ENCODE measurements around the gene IQSEC3. TPM values are rescaled to one million over a fixed set of nuclear protein-coding genes. Genes with fewer than 3 reads are reported as not detected.
"Not testable (repeated sequence)": the region's sequence is repeated elsewhere in the genome, so short reads cannot be mapped to it uniquely, and the experiment has no call there.

The IQSEC3 gene
- total RNA-seq, 1 experiment from 2014 or later = not detected

DNA sequence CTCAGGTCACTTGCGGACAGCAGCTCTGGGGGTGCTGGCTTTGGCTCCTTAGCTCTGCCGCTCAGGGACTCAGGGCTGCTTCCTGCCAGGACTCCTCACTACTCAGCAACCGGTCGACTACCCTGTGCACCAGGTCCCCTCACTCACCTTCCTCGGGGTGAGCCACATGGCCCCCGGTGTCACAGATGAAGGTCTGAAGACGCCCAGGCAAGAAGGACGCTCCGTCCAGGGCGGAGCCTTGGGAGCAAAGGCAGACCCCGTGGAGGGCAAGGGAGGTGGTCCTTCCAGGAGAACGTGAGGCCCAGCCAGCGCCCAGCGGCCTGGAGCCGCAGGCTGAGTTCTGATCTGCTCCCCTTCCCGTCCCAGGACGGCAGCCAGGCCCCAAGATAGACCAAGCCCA is 115.4 kb downstream of the IQSEC3 start:
- Histone ChIP-seq H3K4me1 (no peaks in the 10 kb centered on the region), H3K9me3 (replicated peaks) (no peaks in the 10 kb centered on the region), H3K4me3 (no peak overlapping the region), H3K36me3 (no peaks in the 10 kb centered on the region), H3K27ac (no peak overlapping the region), H3K27me3 (peaks cover 10% of the 10 kb centered on the region)
- DNase-seq = no peak

DNA sequence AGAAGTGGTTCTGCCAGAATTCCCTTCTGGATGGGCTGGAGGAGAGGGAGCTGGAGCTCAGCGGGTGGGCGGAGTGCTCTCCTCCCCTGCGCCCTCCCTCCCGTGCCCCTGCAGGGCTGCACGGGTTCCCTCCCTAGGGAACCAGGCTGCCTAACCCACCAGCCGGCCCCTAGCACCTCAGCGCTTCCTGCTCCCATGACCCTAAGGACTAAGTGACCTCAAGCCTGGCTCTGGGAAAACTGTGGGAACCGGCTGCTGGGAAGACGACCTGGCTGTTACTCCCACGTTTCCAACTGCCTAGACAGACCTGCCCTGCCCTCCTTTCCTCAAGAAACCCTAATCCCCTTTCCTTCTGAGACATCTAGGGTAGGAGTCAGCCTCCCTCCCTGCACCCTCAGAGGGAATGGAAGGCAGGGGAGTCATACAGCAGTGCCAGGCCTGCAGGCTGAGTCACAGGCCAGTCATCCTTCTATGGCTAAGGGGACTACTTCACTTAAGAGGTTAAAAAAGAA is 115.9 kb downstream of the IQSEC3 start:
- Histone ChIP-seq H3K27me3 (peaks cover 10% of the 10 kb centered on the region), H3K27ac (no peak overlapping the region), H3K36me3 (no peaks in the 10 kb centered on the region), H3K4me3 (no peak overlapping the region), H3K4me1 (no peaks in the 10 kb centered on the region), H3K9me3 (replicated peaks) (no peaks in the 10 kb centered on the region)
- no peak for DNase-seq

DNA sequence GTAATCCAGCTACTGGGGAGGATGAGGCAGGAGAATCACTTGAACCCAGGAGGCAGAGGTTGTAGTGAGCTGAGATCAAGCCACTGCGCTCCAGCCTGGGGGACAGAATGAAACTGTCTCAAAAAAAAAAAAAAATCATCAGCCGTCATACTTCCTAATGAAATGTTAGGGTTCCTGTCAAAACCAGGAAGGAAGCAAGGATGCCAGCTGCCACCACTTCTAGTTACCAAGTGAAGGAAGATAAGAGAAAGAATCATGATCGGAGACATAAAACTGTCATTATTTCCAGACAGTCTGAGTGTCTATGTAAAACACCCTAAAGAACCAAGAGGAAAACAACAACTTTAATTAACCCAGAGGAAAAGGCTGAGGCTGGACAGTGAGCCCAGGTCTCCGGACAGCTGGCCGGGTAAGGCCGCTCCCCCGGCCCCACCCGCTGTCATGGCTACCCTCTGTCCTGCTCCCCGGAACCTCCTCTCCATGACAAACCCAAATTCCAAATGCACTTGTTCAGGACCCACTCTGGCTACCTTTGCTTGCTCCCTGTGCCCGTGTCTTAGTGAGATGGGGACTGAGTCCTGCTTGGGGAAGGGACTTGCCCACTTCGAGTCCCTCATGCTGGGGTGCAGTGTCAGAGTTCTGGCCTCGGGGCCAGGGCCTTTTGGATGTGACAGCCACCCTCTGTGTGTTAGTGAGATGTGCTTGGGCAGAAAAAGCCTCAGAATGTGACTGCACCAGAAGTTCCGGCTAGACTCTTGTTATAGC is 118.4 kb downstream of the IQSEC3 start:
- Histone ChIP-seq H3K4me1 (no peaks in the 10 kb centered on the region), H3K36me3 (no peaks in the 10 kb centered on the region), H3K27ac (no peak overlapping the region), H3K27me3 (no peaks in the 10 kb centered on the region), H3K9me3 (replicated peaks) (no peaks in the 10 kb centered on the region), H3K4me3 (no peak overlapping the region)
- no peak for DNase-seq

DNA sequence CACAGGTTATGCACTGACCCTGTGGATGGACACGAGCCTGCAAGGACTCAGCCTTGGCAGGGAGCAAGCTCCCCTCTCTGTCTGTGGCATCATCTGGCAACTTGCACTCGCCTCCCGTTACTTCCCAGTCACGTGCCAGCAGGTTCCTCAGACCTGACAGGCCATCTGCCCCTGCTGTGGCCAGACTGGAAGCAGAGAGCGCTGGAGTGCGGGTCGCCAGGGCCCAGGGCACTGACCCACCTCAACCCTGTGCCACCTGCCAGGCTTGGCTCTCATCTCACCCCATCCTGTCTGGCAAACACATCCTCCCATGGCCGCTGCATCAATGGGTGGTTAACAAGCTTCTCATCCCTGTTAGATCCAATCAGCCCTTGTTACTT is 119.0 kb downstream of the IQSEC3 start:
- Histone ChIP-seq H3K4me1 (no peaks in the 10 kb centered on the region), H3K4me3 (no peak overlapping the region), H3K27ac (no peak overlapping the region), H3K9me3 (replicated peaks) (no peaks in the 10 kb centered on the region), H3K27me3 (no peaks in the 10 kb centered on the region), H3K36me3 (no peaks in the 10 kb centered on the region)
- no peak for DNase-seq

DNA sequence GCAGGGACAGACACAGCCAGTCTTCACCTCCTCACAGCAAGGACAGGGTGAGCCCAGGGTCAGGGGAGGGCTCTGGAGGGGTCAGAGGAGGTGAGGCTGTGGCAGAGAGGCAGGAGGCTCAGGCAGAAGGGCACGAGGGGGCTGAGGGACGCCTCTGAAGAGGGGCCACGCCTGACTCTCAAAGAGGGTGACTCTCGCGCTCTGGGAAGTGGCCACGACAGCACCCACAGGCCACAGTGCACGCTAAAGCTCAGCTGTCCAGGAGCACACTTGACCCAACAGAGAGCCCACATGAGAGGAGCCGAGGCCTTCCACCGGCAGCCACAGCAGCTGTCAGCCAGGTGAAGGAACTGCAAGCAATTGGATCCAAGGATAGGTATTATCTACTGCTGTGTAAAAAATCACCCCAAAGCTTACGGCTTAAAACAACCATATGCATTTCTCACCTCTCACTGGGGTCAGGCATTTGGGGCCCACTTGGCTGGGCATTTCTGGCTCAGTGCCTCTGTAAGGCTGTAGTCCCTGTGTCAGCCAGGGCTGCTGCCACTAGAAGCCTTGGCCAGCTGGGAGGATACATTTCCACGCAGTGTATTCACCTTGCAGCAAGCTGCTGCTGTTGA is 119.5 kb downstream of the IQSEC3 start:
- DNase-seq = no peak
- H3K36me3 ChIP-seq = no peaks in the 10 kb centered on the region
- no peaks in the 10 kb centered on the region for H3K4me1 ChIP-seq
- no peak overlapping the region for H3K4me3 ChIP-seq
- H3K27me3 ChIP-seq = no peaks in the 10 kb centered on the region
- no peaks in the 10 kb centered on the region for H3K9me3 ChIP-seq (replicated peaks)
- no peak overlapping the region for H3K27ac ChIP-seq

DNA sequence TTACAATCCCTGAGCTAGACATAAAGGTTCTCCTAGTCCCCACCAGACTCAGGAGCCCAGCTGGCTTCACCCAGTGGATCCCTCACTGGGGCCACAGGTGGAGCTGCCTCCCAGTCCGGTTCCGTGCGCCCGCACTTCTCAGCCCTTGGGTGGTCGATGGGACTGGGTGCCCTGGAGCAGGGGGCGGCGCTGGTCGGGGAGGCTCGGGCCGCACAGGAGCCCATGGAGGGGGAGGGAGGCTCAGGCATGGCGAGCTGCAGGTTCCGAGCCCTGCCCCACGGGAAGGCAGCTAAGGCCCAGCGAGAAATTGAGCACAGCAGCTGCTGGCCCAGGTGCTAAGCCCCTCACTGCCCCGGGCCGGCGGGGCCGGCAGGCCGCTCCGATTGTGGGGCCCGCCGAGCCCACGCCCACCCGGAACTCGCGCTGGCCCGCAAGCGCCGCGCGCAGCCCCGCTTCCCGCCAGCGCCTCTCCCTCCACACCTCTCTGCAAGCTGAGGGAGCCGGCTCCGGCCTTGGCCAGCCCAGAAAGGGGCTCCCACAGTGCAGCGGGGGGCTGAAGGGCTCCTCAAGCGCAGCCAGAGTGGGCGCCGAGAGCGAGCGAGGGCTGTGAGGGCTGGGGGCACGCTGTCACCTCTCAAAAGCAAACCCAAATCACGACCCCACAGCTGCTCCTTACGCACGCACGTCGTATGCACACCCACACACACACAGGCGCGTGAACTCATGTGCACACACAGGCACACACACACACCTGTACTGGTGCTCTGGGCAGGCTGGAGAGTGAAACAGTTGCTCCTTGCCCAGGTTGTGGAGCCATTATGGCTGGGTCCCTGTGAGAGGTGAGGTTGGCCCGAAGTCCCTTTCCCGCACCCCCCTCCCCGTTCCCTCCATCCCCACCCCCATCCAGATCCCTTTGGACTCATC is 121.7 kb downstream of the IQSEC3 start:
- H3K4me3 ChIP-seq = not testable (repeated sequence)

DNA sequence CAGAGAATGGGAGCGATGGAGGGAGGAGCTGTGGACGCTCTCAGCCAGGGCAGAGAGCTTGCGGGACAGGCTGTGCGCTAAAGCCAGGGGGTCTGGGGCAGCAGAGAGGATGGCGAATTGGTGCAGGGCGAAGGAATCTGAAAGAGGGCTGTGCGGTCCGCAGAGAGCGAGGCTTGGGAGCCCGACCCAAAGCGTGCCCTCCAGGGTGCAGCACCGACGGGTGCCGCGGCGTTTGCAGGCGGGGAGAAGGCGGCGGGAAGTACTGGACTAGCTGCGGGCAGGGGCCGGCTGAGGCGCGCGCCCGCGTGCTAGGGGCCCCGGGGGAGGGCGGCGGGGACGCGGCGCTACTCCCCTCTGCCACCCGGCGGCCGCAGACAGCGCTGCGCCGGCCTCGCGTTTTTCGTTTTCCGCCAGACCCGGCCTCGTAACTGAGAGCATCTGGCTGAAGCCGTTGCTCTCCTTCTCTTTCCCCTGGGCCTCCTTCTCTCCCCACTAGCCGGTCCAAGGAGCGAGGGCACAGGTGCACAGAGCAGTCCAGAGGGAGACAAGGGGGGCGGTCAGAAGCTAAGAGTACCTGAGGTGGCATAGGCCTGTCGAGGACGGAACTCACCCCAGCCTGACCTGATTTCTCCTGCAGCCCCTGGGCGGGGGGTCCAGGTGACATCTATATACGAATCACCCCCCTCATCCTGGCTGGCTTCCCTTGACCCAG is 122.5 kb downstream of the IQSEC3 start:
- no peaks in the 10 kb centered on the region for H3K27me3 ChIP-seq
- H3K36me3 ChIP-seq = no peaks in the 10 kb centered on the region
- no peaks in the 10 kb centered on the region for H3K4me1 ChIP-seq
- DNase-seq = no peak
- H3K9me3 ChIP-seq (replicated peaks) = no peaks in the 10 kb centered on the region
- no peak overlapping the region for H3K27ac ChIP-seq
- no peak overlapping the region for H3K4me3 ChIP-seq

More for the DNA sequence above, 121.7 kb downstream of the IQSEC3 start:
- not testable (repeated sequence) for H3K9me3 ChIP-seq (replicated peaks); DNase-seq; H3K27me3 ChIP-seq; H3K27ac ChIP-seq; H3K36me3 ChIP-seq; H3K4me1 ChIP-seq

DNA sequence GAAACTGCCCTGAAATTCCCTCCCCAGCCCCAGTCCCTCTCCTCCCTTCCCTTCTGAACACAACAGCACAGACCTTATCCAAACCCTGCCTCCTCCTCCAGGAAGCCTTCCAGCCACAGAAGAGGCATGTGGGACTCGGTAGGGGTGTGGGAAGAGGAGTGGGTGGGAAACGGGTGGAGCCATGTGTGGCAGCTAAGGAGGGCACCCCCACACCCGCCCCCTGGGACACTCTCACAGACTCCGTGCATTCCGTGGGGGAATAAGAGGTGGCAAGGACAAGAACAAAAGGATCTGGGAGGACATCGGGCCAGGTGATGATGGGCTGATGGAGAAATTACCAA is 123.0 kb downstream of the IQSEC3 start:
- Histone ChIP-seq H3K27me3 (no peaks in the 10 kb centered on the region), H3K4me3 (no peak overlapping the region), H3K36me3 (no peaks in the 10 kb centered on the region), H3K4me1 (no peaks in the 10 kb centered on the region), H3K27ac (no peak overlapping the region), H3K9me3 (replicated peaks) (no peaks in the 10 kb centered on the region)
- DNase-seq = no peak

DNA sequence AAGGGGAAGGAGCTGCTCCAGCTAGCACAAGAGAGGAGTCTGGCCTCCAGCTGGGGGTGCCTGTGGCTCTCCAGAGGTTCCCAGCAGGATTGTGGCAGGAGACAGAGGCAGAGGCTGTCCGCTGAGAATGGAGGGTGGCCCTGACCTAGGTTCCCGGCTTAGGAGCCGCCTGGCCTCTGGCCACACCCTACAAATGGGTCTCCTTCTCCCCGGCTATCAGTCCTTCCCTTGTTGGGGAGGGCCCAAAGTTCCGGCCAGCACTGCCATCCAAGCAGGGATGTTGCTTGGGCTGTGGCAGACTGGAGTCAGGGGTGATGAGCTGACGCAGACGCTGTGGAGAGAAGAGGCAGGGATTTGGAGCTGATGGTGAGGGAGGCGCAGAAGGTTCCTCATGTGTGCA is 124.3 kb downstream of the IQSEC3 start:
- H3K4me3 ChIP-seq = no peak overlapping the region
- H3K36me3 ChIP-seq = no peaks in the 10 kb centered on the region
- no peaks in the 10 kb centered on the region for H3K9me3 ChIP-seq (replicated peaks)
- H3K4me1 ChIP-seq = no peaks in the 10 kb centered on the region
- no peak overlapping the region for H3K27ac ChIP-seq
- DNase-seq = no peak
- H3K27me3 ChIP-seq = no peaks in the 10 kb centered on the region

DNA sequence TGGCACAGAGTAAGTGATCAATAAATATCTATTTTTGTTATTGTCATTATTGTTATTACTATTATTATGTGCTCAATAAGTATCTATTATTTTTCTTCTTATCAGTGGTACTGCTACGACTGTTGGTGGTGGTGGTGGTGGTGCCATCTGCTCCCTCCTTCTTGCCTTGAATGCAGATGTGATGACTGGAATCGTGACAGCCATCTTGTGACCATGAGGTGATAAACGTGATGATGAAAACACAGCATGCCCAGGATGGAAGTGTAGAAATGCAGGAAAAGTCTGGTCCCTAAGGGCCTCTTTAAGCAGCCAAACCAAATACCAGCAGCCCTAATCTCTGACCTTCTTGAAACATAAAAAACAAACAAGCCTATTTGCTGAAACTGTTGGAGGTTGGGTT is 125.0 kb downstream of the IQSEC3 start:
- Histone ChIP-seq H3K9me3 (replicated peaks) (no peaks in the 10 kb centered on the region), H3K4me3 (no peak overlapping the region), H3K27me3 (no peaks in the 10 kb centered on the region), H3K36me3 (no peaks in the 10 kb centered on the region), H3K27ac (no peak overlapping the region), H3K4me1 (no peaks in the 10 kb centered on the region)
- DNase-seq = no peak

DNA sequence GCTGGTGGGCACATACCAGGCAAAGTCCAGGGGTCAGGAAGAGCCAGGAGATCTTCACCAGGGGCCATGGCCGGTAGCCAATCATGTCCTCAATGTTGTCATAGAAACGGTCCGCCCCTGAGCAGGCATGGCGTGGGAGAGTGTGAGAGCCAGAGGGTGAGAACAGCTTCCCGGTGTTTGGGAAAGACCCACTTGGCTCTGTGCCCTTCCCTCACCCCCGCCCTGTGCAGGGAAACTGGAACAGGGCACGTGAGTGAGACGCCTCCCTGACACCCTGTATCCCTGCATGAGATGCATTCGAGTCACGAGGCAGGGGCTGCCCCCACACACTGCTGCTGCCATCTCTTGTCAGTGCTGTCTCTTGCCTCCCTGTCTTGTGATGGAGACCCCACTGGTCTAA is 126.7 kb downstream of the IQSEC3 start:
- Histone ChIP-seq H3K4me3 (no peak overlapping the region), H3K27me3 (no peaks in the 10 kb centered on the region), H3K27ac (no peak overlapping the region), H3K4me1 (no peaks in the 10 kb centered on the region), H3K36me3 (no peaks in the 10 kb centered on the region), H3K9me3 (replicated peaks) (no peaks in the 10 kb centered on the region)
- DNase-seq = no peak

DNA sequence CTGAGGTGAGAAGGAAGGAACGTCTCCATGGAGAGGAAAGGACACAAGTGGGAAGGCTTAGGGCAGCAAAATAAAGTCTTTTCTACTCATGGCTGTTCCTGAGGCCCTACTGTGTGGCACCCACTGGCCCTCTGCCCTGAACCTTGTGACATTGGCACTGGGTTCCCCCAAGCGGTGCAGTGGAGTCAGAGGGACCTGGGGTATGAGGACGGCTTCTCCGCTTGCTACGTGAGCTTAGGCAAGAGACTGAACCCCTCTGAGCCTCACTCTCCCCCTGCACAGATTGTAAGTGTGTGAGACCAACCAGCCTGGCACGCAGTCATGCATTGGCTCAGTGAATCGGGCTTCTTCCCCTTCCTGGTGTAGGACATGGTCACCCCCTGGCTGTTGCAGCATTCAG is 127.7 kb downstream of the IQSEC3 start:
- H3K9me3 ChIP-seq (replicated peaks) = no peaks in the 10 kb centered on the region
- H3K27me3 ChIP-seq = no peaks in the 10 kb centered on the region
- no peak overlapping the region for H3K4me3 ChIP-seq
- no peaks in the 10 kb centered on the region for H3K36me3 ChIP-seq
- no peak for DNase-seq
- H3K4me1 ChIP-seq = no peaks in the 10 kb centered on the region
- H3K27ac ChIP-seq = no peak overlapping the region

DNA sequence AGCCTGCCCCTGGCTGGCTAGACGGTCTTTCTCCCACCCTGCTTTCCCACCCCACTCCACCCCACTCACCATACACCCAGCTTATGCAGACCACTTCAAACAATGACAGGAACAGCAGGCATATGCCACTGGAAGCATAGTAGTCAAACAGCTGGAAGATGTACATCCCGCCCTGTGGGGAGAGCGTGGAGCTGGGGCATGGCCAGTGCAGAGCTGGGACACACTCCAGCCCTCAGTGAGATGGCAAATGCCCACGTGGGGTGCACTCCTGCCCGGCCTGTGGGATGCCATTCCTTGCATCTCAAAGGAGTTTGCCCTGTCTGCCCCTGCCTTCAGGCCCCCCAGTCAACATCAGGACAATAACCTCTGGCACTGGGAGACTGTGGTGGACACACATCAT is 128.6 kb downstream of the IQSEC3 start:
- Histone ChIP-seq H3K27ac (no peak overlapping the region), H3K4me3 (no peak overlapping the region), H3K27me3 (no peaks in the 10 kb centered on the region), H3K4me1 (no peaks in the 10 kb centered on the region), H3K9me3 (replicated peaks) (no peaks in the 10 kb centered on the region), H3K36me3 (no peaks in the 10 kb centered on the region)
- no peak for DNase-seq

DNA sequence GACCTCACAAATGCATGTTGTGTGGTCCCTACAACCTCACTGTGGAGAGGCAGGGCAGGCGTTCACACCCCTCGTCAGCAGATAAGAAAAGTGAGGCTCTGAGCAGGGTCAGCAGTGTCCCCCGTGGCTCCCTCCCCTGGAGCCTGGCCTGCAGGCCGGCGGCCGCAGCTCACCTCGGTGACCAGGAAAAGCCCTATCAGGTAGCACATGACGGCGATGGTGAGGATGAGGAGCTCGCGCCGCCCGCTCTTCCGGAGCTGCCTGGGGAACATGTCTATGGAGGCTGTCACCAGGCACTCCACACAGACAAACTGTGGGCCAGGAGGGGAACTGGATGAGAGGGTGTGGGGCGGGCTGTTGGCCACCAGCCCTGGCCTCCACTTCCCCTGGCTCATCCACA is 129.4 kb downstream of the IQSEC3 start:
- no peaks in the 10 kb centered on the region for H3K9me3 ChIP-seq (replicated peaks)
- H3K27me3 ChIP-seq = no peaks in the 10 kb centered on the region
- H3K4me3 ChIP-seq = no peak overlapping the region
- H3K4me1 ChIP-seq = no peaks in the 10 kb centered on the region
- no peaks in the 10 kb centered on the region for H3K36me3 ChIP-seq
- no peak for DNase-seq
- no peak overlapping the region for H3K27ac ChIP-seq

DNA sequence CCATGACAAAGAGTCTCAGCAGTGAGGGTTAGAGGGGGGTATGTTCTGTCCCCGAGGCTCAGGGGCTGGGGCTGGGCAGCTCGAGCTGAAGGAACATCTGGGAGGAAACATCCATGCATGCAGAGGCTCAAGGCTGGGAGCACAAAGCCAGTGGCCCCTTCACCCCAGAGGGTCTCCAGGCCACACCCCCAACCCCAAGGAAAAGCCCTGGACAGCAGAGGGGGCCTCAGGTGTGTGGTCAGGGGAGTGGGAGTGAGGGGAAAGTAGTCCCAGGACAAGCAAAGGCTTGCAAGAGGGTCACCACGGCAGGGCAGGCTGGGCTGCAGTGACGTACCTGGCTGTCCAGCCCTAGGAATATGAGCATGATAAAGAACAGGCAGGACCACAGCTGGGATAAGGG is 129.9 kb downstream of the IQSEC3 start:
- no peaks in the 10 kb centered on the region for H3K27me3 ChIP-seq
- no peak overlapping the region for H3K4me3 ChIP-seq
- H3K27ac ChIP-seq = no peak overlapping the region
- H3K9me3 ChIP-seq (replicated peaks) = no peaks in the 10 kb centered on the region
- H3K36me3 ChIP-seq = no peaks in the 10 kb centered on the region
- no peak for DNase-seq
- H3K4me1 ChIP-seq = no peaks in the 10 kb centered on the region
